GM19463 (cell line): Measurements from ENCODE around the gene PSMA7.

Source experiments
- ATAC-seq: cut with Tn5 transposase; IDR thresholded peaks from one replicate; pipeline ENCODE4 v1.9.1; 2021; ENCODE audit warnings: mild to moderate bottlenecking, moderate library complexity; ENCODE audit not compliant: unreplicated experiment

PSMA7 gene

GRCh38 chr20:62143081-62143956 is at the start of gene PSMA7, which contains the start of gene SS18L1:
Gene PSMA7 (minus strand): TSS chr20:62143394. CDS start chr20:62143303, 91 bp downstream.
Gene SS18L1 (plus strand): TSS chr20:62143769. CDS start chr20:62143821, 52 bp downstream.
- ATAC-seq: peak; percentile 83

DNA sequence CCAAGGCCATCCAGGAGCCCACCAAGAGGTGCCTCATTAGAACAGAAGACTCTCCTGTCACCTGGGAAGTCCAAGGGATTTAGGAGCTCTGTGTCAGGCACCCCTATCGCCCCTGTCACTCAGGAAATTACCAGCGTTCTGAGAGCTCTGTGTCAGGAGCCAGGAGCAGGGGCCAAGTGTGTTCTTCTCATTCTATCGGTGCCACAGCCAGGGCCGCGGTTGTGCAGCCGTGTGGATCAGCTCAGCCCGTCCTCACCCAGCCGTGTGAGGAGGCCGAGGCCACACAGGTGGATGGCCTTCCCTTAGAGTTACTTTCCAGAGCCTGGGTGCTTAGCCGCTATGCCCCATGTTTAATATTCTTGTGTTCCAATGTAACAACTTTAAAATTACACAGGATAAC is 49.4 kb upstream of the PSMA7 start:
- ATAC-seq: no peak

GRCh38 chr20:62191781-62192559 is 48.8 kb upstream of the PSMA7 start:
- ATAC-seq: no peak

DNA sequence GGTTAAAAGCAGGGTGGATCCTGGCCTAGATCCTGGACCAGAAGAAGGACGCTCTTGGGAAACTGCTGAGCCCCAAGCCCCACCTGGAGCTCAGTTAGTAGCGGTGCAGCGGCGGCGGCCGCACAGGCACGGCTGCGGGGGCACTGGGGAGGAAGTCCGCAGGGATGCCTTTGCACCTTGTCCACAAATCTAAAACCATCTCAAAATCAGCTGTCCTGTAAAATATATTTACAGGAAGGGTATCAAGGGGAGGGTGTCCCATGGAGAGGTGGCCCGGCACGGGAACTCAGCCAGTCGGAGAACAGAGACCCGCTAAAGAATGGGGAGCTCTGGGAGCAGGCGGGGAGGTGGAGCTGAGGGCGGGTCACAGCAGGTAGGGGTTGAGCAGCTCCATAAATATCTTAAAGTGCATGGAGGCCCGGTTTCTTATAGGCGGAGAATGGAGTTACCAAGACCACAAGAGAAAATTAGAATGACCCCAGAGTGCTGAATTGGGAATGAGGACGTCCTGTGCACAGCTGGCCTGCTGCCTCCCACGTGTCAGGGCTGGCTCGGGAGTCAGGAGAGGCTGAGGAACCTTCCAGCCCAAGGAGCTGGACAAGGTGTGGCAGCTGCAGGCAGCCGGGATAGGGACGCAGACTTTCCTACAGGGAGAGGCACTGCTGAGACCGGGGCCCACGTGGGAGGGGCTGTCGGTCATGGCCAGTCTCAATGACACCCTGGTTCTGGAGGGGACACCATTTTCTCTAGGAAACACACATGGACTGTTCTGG is 47.6 kb upstream of the PSMA7 start:
- ATAC-seq: no peak

- ATAC-seq: no peak
Measured at GRCh38 chr20:62186887-62187866, 44.0 kb upstream of the PSMA7 start.

GRCh38 chr20:62186096-62186426 is 42.9 kb upstream of the PSMA7 start:
- ATAC-seq: no peak

DNA sequence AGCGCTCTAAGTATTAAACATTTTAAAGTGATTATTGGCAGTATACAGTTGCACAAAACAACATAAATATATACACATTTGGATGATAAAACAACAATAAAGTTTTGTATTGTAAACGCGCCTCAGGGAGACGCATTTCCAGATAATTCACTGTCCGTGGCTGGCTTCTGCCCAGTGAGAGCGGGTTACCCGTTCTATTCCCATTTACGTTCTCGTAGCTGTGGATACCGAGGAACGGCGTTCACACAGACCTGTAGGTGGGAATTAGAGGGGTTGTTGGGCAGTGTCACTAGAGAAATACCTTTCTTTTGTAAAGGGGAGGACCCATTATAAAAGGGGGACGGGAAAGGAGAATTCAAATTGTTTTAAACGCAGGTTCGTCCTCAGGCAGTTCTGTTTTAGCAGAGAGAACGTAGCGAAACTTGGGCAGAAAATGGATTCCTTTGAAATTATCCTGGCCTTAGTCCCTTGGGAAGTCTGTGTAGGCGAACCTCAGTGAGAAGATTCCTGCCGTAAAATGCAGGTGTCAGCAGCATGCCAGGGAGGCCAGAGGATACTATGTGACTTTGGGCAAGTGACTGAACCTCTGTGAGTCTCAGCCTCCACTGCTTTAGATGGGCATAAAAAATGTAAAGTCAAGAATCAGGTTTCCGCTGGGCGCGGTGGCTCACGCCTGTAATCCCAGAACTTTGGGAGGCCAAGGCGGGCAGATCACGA is 40.4 kb upstream of the PSMA7 start:
- no peak for ATAC-seq

GRCh38 chr20:62182469-62183425 is 39.6 kb upstream of the PSMA7 start, which contains the start of gene MTG2:
Gene MTG2 (plus strand): TSS chr20:62183028. CDS start chr20:62193421, 10,393 bp downstream.
- ATAC-seq: peak; percentile 94

GRCh38 chr20:62181808-62182207 is 38.6 kb upstream of the PSMA7 start:
- no peak for ATAC-seq

DNA sequence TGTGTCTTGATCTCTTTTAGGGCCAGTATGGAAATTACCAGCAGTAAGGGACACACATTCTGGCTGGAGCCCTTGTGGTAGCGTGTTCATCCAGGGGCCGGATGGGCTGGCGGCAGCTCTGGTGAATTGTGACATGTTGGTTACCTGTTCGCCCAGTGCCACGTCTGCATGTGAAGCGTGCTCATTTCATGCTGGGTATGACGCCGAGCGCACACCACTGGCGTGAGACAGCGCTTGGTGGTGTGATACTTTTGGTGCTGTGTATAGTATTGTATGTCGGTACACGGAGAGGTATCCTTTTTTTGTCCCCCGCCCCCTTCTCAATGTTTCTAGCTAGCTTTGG is 35.9 kb upstream of the PSMA7 start:
- ATAC-seq: no peak

DNA sequence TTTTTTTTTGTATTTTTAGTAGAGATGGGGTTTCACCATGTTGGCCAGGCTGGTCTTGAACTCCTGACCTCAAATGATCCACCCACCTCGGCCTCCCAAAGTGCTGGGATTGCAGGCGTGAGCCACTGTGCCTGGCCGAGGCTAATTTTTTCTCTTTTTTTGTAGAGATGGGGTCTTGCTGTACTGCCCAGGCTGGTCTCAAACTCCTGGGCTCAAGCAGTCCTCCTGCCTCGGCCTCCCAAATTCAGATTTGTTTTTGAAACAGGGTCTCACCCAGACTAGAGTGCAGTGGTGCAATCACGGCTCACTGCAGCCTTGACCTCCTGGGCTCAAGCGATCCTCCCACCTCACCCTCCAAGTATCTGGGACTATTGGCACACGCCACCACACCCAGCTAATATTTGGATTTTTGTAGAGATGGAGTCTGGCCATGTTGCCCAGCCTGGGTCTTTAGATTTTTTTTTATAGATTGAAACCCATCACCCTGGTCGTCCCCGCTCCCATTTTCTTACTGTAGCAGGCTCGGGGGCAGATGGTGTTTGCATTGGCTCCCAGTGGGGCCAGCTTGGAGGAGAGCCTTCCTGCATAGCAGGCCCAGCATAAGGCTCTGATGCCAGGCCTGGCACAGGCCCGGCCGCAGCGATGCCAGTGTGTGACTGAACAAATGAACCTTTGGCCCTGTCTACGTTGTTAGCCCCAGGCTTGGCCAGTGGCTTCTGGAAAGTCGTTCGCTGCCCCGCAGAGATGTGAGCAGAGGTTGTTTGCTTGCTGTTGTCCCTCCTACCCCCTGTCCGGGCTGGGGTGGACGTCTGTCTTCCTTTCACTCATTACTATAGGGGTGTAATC is 35.3 kb upstream of the PSMA7 start:
- ATAC-seq: no peak

GRCh38 chr20:62177307-62177706 is 34.1 kb upstream of the PSMA7 start:
- ATAC-seq: no peak

GRCh38 chr20:62176866-62177265 is 33.7 kb upstream of the PSMA7 start:
- no peak for ATAC-seq

- no peak for ATAC-seq
Measured at GRCh38 chr20:62175711-62176110, 32.5 kb upstream of the PSMA7 start.

DNA sequence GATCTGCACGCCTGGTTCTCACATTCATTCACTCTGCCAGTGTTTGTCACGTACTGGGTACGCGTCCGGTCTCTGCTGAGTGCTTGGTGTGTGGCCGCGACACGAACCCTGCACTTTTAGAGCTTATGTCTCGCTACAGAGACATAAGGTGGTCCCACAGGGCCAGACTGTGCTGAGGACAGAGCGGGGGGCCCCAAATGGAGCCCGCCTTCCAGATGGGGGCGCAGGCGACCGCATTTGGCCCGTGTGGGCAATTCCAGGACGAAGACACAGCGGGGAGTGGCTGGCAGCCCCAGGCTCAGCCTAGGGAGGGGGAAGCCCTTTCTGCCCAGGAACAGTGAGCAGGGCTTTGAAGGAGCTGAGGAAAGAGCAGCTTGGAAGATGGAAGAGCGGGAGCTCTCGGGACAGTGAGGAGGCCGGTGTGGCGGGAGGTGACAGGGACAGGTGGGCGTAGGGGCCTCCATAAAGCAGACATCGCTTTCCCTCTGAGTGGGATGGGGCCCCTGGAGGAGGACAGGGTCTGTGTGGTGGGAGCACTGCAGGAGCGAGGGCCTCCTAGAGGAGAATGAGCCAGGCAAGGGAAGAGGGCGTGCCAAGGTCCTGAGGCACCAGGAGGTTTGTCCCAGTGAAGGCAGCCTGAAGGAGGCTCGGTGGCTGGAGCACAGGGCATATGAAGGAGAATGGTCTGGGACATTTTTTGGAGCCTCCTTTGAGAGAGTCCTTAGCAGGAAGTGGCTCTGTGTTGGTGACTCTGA is 31.9 kb upstream of the PSMA7 start:
- no peak for ATAC-seq

GRCh38 chr20:62174021-62174804 is 31.0 kb upstream of the PSMA7 start:
- ATAC-seq: no peak
